ENCODE measurements around the gene GLUD1. TPM values are rescaled to one million over a fixed set of nuclear protein-coding genes. Genes with fewer than 3 reads are reported as not detected.
"Not testable (repeated sequence)": the region's sequence is repeated elsewhere in the genome, so short reads cannot be mapped to it uniquely, and the experiment has no call there.

The GLUD1 gene
- total RNA-seq = 100 to 1,000 TPM; 111 to 120 TPM

DNA sequence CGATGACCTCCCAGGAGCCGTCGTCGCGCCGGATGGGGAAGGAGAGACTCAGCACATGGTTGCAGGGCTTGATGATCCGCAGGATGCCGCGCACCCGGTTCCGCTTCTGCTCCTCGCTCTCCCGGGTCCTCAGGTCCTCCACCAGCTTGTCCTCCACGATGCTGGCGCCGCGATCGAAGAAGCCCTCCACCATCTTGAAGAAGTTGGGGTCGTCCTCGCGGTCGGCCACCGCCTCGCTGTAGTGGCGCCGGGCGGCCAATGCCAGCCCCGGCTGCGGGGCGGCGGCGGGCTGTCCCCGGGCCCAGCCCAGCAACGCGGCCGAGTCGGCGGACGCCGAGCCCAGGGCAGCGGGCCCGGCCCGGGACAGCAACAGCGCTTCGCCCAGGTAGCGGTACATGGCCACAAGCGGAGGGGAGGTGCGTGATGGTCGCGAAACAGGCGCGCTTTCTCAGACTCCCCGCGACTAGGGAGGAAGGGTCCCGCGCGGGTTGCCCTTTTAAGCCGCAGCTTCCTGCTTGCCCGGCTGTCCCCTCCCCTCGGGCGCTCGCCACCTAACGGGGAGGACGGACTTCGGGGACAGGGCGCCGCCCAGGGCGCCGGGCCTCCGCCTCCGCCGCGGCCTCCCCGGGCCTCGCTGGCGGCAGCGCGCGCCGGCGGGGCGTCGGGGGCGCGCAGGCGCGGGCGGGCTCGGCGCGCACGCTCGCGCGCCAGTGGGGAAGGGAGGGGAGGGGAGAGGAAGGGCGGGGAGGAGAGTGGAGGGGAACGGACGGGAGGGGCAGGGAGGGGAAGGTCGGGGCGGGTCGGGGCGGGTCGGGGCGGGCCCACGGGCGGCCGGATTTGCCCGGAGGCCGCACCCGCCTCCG lies at the start of gene GLUD1, which contains the start of gene SHLD2:
GLUD1 (minus strand) TSS at position 471 of the 863 bp plus-strand sequence; CDS start at position 397, 74 bp downstream.
SHLD2 (plus strand) TSS at position 834 of the 863 bp plus-strand sequence. CDS start 56,149 bp downstream, outside the sequence.
- Mint-ChIP-seq H3K4me1 (ENCODE audit: low read depth in 2 of 2) (peaks cover 31 to 41% of the 10 kb centered on the region in 2 donors), H3K36me3 (peaks cover 13% of the 10 kb centered on the region), H3K4me3 (peak within 1 kb of the TSS; percentile 91)

DNA sequence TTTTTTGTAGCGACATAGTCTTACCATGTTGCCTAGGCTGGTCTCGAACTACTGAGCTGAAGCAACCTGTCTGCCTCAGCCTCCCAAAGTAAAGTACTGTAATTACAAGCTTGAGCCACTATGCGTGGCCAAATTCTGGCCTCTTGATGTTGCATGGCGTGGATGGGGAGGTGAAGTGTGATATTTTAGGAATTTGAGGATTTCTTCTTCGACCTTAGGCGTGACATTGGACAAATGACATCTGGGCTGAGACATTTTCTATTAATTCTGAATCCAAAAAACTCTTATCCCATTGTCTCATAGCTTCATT lies 48.4 kb upstream of the GLUD1 start:
- not testable (repeated sequence) for H3K27me3 Mint-ChIP-seq; ATAC-seq; H3K27ac Mint-ChIP-seq; H3K4me1 Mint-ChIP-seq (ENCODE audit: low read depth in 2 of 2); H3K9me3 Mint-ChIP-seq; H3K36me3 Mint-ChIP-seq; DNase-seq (ENCODE audit: low spot score); H3K4me3 Mint-ChIP-seq

More for the DNA sequence above, at the start of gene GLUD1, which contains the start of gene SHLD2:
- H3K9me3 Mint-ChIP-seq = no peaks in the 10 kb centered on the region
- ATAC-seq (peak; percentile 88 to 93), DNase-seq (ENCODE audit: low spot score) (peak; percentile 97)
- no peaks in the 10 kb centered on the region for H3K27me3 Mint-ChIP-seq
- peak within 1 kb of the TSS; percentile 91 to 95 for H3K27ac Mint-ChIP-seq

- not testable (repeated sequence) for H3K27me3 Mint-ChIP-seq; ATAC-seq; DNase-seq (ENCODE audit: low spot score); H3K4me3 Mint-ChIP-seq; H3K9me3 Mint-ChIP-seq; H3K36me3 Mint-ChIP-seq; H3K4me1 Mint-ChIP-seq (ENCODE audit: low read depth in 2 of 2); H3K27ac Mint-ChIP-seq
Observed at GRCh38 chr10:87142230-87143108, 47.8 kb upstream of the GLUD1 start.

DNA sequence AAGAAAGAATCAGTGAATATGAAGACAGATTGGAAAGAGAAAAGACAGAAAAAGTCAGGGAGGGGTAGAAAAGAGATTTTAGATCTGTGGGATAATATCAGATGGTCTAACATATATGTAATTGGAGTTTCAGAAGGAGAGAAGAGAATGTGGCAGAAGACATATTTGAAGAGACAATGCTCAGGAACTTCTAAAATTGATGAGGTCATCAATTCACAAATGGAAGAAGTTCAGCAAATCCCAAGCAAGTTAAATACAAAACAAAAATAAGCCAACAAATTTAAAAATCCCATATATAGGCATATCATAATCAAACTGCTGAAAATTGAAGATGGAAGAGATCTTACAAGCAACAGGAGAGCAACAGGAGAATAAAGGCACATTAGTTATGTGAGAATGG lies 42.8 kb upstream of the GLUD1 start:
- H3K4me3 Mint-ChIP-seq; ATAC-seq; H3K27ac Mint-ChIP-seq; H3K9me3 Mint-ChIP-seq; H3K4me1 Mint-ChIP-seq (ENCODE audit: low read depth in 2 of 2); DNase-seq (ENCODE audit: low spot score); H3K27me3 Mint-ChIP-seq: not testable (repeated sequence)
- H3K36me3 Mint-ChIP-seq = peaks cover 13% of the 10 kb centered on the region

DNA sequence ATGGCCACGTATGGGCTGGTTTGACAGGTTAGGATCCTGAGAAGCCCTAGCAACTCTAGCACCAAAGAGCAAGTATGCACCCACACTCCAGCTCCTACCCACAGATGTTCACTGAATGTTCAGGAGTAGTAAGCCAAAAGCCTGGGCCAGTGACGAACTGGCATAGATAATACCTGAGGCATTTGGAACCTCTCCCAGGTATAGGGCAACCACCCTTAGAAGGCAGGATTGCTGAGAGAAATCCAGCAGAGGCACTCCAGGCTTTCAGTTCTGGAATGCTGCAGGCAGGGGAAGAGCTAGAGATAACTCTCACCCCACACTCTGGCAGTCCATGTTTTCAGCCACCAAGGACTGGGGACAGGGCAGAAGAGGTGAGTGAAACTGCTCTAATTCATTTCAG lies 39.8 kb upstream of the GLUD1 start:
- not testable (repeated sequence) for H3K4me1 Mint-ChIP-seq (ENCODE audit: low read depth in 2 of 2); ATAC-seq; H3K9me3 Mint-ChIP-seq

DNA sequence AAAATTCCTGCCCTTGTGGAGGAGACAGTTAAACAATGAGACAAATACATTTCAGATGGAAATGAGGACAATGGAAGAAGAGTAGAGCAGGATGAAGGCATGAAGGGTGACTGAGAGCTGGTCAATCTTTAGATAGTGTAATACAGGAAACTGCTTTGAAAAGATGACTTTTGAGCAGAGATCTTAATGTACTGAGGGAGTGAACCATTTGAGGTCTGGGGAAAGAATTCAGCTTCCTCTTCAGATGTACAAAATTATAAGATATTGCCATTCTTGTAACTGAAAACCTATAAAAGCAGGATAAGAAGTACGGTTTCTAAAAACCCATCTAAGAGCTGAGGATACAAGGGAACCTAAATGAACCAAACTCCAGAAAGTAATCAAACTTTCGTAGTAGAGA lies 39.3 kb upstream of the GLUD1 start:
- not testable (repeated sequence) for H3K27ac Mint-ChIP-seq; H3K4me3 Mint-ChIP-seq; ATAC-seq; DNase-seq (ENCODE audit: low spot score); H3K27me3 Mint-ChIP-seq; H3K9me3 Mint-ChIP-seq; H3K4me1 Mint-ChIP-seq (ENCODE audit: low read depth in 2 of 2)
- peaks cover 13% of the 10 kb centered on the region for H3K36me3 Mint-ChIP-seq

More for the DNA sequence above, 39.8 kb upstream of the GLUD1 start:
- H3K27ac Mint-ChIP-seq; H3K4me3 Mint-ChIP-seq; DNase-seq (ENCODE audit: low spot score); H3K27me3 Mint-ChIP-seq: not testable (repeated sequence)
- H3K36me3 Mint-ChIP-seq = peaks cover 13% of the 10 kb centered on the region

GRCh38 chr10:87132176-87132575 lies 37.5 kb upstream of the GLUD1 start:
- not testable (repeated sequence) for H3K36me3 Mint-ChIP-seq; H3K27me3 Mint-ChIP-seq; H3K27ac Mint-ChIP-seq; H3K4me1 Mint-ChIP-seq (ENCODE audit: low read depth in 2 of 2); H3K4me3 Mint-ChIP-seq; DNase-seq (ENCODE audit: low spot score); H3K9me3 Mint-ChIP-seq; ATAC-seq

- ATAC-seq; H3K36me3 Mint-ChIP-seq; H3K9me3 Mint-ChIP-seq; H3K27me3 Mint-ChIP-seq; H3K4me1 Mint-ChIP-seq (ENCODE audit: low read depth in 2 of 2); H3K4me3 Mint-ChIP-seq; H3K27ac Mint-ChIP-seq; DNase-seq (ENCODE audit: low spot score): not testable (repeated sequence)
Observed at GRCh38 chr10:87127607-87128156, 33.0 kb upstream of the GLUD1 start.

- not testable (repeated sequence) for H3K4me3 Mint-ChIP-seq; DNase-seq (ENCODE audit: low spot score); H3K27me3 Mint-ChIP-seq; H3K4me1 Mint-ChIP-seq (ENCODE audit: low read depth in 2 of 2); H3K27ac Mint-ChIP-seq; H3K36me3 Mint-ChIP-seq; ATAC-seq; H3K9me3 Mint-ChIP-seq
Observed at GRCh38 chr10:87127048-87127447, 32.4 kb upstream of the GLUD1 start.

- H3K9me3 Mint-ChIP-seq; H3K36me3 Mint-ChIP-seq; H3K4me3 Mint-ChIP-seq; DNase-seq (ENCODE audit: low spot score); H3K27ac Mint-ChIP-seq; H3K27me3 Mint-ChIP-seq; H3K4me1 Mint-ChIP-seq (ENCODE audit: low read depth in 2 of 2); ATAC-seq: not testable (repeated sequence)
Observed at GRCh38 chr10:87123351-87123750, 28.7 kb upstream of the GLUD1 start.

DNA sequence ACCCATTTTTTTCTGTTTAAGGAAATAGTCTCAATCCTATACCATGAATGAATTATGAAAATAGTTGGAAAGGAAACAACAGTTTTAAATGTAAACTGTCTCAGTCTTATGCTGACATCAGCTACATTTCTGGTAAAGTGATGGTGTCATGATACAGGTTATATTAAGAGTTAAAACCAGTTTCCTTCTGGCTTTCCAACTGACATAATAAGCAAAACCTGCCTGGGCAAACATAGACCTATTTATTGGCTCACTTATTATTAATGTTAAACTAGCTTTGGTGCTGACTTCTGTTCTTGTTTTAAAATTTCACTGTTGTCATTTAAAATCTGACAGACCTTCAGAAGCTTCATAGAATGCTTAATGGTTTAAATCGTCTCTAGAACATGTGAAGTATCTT lies 24.4 kb upstream of the GLUD1 start:
- H3K27ac Mint-ChIP-seq; DNase-seq (ENCODE audit: low spot score); H3K27me3 Mint-ChIP-seq; H3K36me3 Mint-ChIP-seq; H3K4me3 Mint-ChIP-seq; H3K4me1 Mint-ChIP-seq (ENCODE audit: low read depth in 2 of 2); ATAC-seq; H3K9me3 Mint-ChIP-seq: not testable (repeated sequence)

- not testable (repeated sequence) for DNase-seq (ENCODE audit: low spot score); H3K4me3 Mint-ChIP-seq; H3K27ac Mint-ChIP-seq; H3K27me3 Mint-ChIP-seq; ATAC-seq; H3K36me3 Mint-ChIP-seq; H3K4me1 Mint-ChIP-seq (ENCODE audit: low read depth in 2 of 2); H3K9me3 Mint-ChIP-seq
Observed at GRCh38 chr10:87118122-87118521, 23.5 kb upstream of the GLUD1 start.

GRCh38 chr10:87105446-87106124 lies 10.9 kb upstream of the GLUD1 start:
- Mint-ChIP-seq H3K4me1 (ENCODE audit: low read depth in 2 of 2) (peaks cover 6 to 13% of the 10 kb centered on the region in 2 donors), H3K36me3 (peaks cover 13% of the 10 kb centered on the region), H3K9me3 (no peaks in the 10 kb centered on the region), H3K27ac (no peak overlapping the region), H3K4me3 (no peak overlapping the region), H3K27me3 (no peaks in the 10 kb centered on the region)
- no peak for ATAC-seq
- no peak for DNase-seq (ENCODE audit: low spot score)

Data from natural killer cell treated with Interleukin-12 subunit alpha and Interleukin-12 subunit beta and Interleukin-15 and Interleukin-18, amount 100 ng/mL, for 72 hours (primary cell).